ENCODE measurements around the gene MSLN. TPM values are rescaled to one million over a fixed set of nuclear protein-coding genes. Genes with fewer than 3 reads are reported as not detected.

The MSLN gene
- total and polyA plus RNA-seq, 9 of the 15 experiments (the other 6 are each of a cell fraction or from before 2014, with no cell fraction given), result not detected

GRCh38 chr16:799948-800833 lies 39.7 kb downstream of the MSLN start, which contains the start of gene GNG13:
GNG13 (minus strand) TSS chr16:800734; CDS start chr16:799077, 1,657 bp downstream.
- H3K4me3 ChIP-seq, result no peak within 1 kb of the TSS
- intact Hi-C loops (cut with micrococcal nuclease), result no loop called here
- no peak within 1 kb of the TSS for H2AFZ ChIP-seq (ENCODE audit: low read depth, low read length)
- BruUV-seq (replicated peaks), result no TSS peak
- peaks cover 15% of the 10 kb centered on the region; the same call in 1 of the 3 replicates for H3K36me3 ChIP-seq (ENCODE audit: control insufficient read depth, insufficient read depth, low read length)
- peak; percentile 52 for TF ChIP-seq CCNT2 (IDR thresholded peaks at IDR 0.05; ENCODE audit: borderline replicate concordance, extremely low read depth, insufficient read length, low read depth, low read length)
- TF ChIP-seq ID3 (CRISPR knock-in tag; IDR thresholded peaks at IDR 0.05), result no peak
- no peak for TF ChIP-seq ID3 (tag; IDR thresholded peaks at IDR 0.05)
- TF ChIP-seq RREB1 (CRISPR knock-in tag; IDR thresholded peaks at IDR 0.05), result no peak
- TF ChIP-seq POLR2G (IDR thresholded peaks at IDR 0.05; ENCODE audit: low read depth, low read length), result peak; percentile 18
- 0 out of 2 replicates have a peak, but pooled peaks have one; percentile 22 for TF ChIP-seq VEZF1 (CRISPR knock-in tag; IDR thresholded peaks at IDR 0.05)
- TF ChIP-seq HDAC1 (IDR thresholded peaks at IDR 0.05), result no peak
- TF ChIP-seq KLF16 (IDR thresholded peaks at IDR 0.05), result no peak
- H4K20me1 ChIP-seq (replicated peaks; ENCODE audit: control insufficient read depth, insufficient read depth, low read length), result peaks cover 11% of the 10 kb centered on the region
- DNase-seq (ENCODE audit: extremely low read depth in 1 of 4, low spot score in 3 of 4) (peak; percentile 46 to 78 (median 64)), FAIRE-seq (no peak), ATAC-seq (peak; percentile 49)
- H3K9ac ChIP-seq (ENCODE audit: insufficient read depth in 1 of 2, low read depth in 2 of 2, low read length in 2 of 2), result peak within 1 kb of the TSS in 1 of 2 experiments; percentile 14; a peak in 2 of 4 replicates
- H3K9me1 ChIP-seq (ENCODE audit: control insufficient read depth, insufficient read depth, low read length), result no peaks in the 10 kb centered on the region
- no peak within 1 kb of the TSS for H3K4me2 ChIP-seq (ENCODE audit: insufficient read depth, low read length)
- H3K4me1 ChIP-seq (replicated peaks in 1 of 2; ENCODE audit: control insufficient read depth in 2 of 2, insufficient read depth in 2 of 2, low read length in 2 of 2), result peaks cover 2 to 88% of the 10 kb centered on the region in 2 experiments; a peak in 3 of 5 replicates
- ChIA-PET POLR2A (interaction anchor here (0.6 to 1.6 kb wide), 5 partner anchors 12 to 297 kb away, joined by 3 to 6 read pairs (median 4); partner anchors contain the start of genes CHTF18 and RPUSD1), CTCF (ENCODE audit: low intra/inter-chr PET ratio) (no interaction called here)
- H3K27me3 ChIP-seq (ENCODE audit: control insufficient read depth in 2 of 2, insufficient read depth in 2 of 2, low read length in 2 of 2), result no peaks in the 10 kb centered on the region
- in situ Hi-C loops (cut with MboI), result no loop called here
- no peak within 1 kb of the TSS for H3K27ac ChIP-seq (ENCODE audit: extremely low read depth, low read depth, low read length)
- WGBS (ENCODE audit: insufficient coverage, low coverage, missing lambda C conversion rate), result 7% methylated on average over 27 of the region's 57 CpGs
- H3K79me2 ChIP-seq (ENCODE audit: control insufficient read depth, insufficient read depth, low read length), result no peaks in the 10 kb centered on the region
- no peaks in the 10 kb centered on the region for H3K9me3 ChIP-seq (replicated peaks; ENCODE audit: control insufficient read depth, insufficient read depth, low read depth, low read length)
